ENCODE results near the gene ARSG. TPM values are rescaled to one million over a fixed set of nuclear protein-coding genes. Genes with fewer than 3 reads are reported as not detected.

ARSG gene
- total and polyA plus RNA-seq, 2 of the 8 experiments (the other 6 are each of a cell fraction or from before 2014, with no cell fraction given), result 3.3 to 4.0 TPM

DNA sequence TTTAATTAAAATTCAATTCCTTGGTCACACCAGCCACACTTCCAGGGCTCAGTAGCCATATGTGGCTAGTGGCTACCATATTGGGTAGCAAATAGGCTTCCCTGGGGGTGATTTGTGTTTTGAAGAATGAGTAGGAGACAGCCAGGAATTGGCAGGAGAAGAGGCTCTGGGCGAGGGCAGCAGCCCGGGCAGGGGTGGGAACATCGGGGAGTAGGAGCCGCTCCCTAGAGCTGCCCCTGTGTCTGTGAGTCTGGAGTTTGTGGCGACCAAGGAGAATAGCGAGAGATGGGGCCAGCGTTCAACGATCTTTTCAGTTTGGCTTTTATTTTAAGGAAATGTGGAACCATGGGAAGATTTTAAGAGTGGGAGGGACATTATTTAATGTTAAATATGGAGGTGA is 84.3 kb downstream of the ARSG start:
- CTCF ChIA-PET (ENCODE audit: partially characterized antibody), result interaction anchor here (0.6 to 1.2 kb wide), 4 partner anchors 23 to 49 kb away, joined by 3 read pairs; no protein-coding TSS in a partner anchor
- Histone ChIP-seq H2BK120ac (replicated peaks; ENCODE audit: low read depth, low read length) (no peak overlapping the region), H2BK15ac (ENCODE audit: low read length) (no peak overlapping the region), H3K18ac (ENCODE audit: extremely low read depth, low read length) (no peak overlapping the region), H4K91ac (replicated peaks; ENCODE audit: insufficient read length, low read length) (no peak overlapping the region), H3K4ac (replicated peaks; ENCODE audit: insufficient read length, low read depth, low read length) (no peak overlapping the region), H4K8ac (ENCODE audit: extremely low read depth, insufficient read depth, low read length) (no peak overlapping the region), H3K4me2 (ENCODE audit: insufficient read depth in 1 of 2, low read depth in 2 of 2, low read length in 2 of 2) (no peak overlapping the region), H3K4me1 (replicated peaks in 1 of 4; ENCODE audit: control insufficient read depth in 3 of 4, insufficient read depth in 4 of 4, low read length in 3 of 4) (peaks cover 7 to 16% (median 12%) of the 10 kb centered on the region in 4 experiments), H3K23me2 (ENCODE audit: low read depth, low read length) (no peaks in the 10 kb centered on the region), H2AK5ac (ENCODE audit: low read depth, low read length) (no peak overlapping the region), H3K27me3 (replicated peaks in 1 of 4; ENCODE audit: control insufficient read depth in 3 of 4, extremely low read depth in 1 of 4, insufficient read depth in 3 of 4, low read length in 3 of 4) (no peaks in the 10 kb centered on the region), H3K14ac (ENCODE audit: insufficient read length) (no peak overlapping the region), H2AFZ (ENCODE audit: low read length) (no peak overlapping the region), H3K56ac (replicated peaks; ENCODE audit: insufficient read length, low read depth, low read length) (no peak overlapping the region), H3K9ac (replicated peaks in 1 of 4; ENCODE audit: extremely low read depth in 1 of 4, low read depth in 3 of 4, low read length in 3 of 4) (no peak overlapping the region), H3K36me3 (ENCODE audit: control insufficient read depth in 2 of 4, insufficient read depth in 4 of 4, low read length in 3 of 4) (no peaks in the 10 kb centered on the region), H2BK5ac (ENCODE audit: low read depth, low read length) (no peak overlapping the region), H3K79me1 (ENCODE audit: low read depth, low read length) (no peaks in the 10 kb centered on the region), H4K5ac (ENCODE audit: insufficient read length, low read depth, low read length) (no peak overlapping the region), H2BK12ac (ENCODE audit: low read depth, low read length) (no peak overlapping the region), H4K20me1 (replicated peaks in 1 of 2; ENCODE audit: control insufficient read depth in 1 of 2, insufficient read depth in 2 of 2, low read length in 2 of 2) (no peaks in the 10 kb centered on the region), H3K23ac (ENCODE audit: insufficient read length) (no peak overlapping the region), H2BK20ac (ENCODE audit: low read length) (no peak overlapping the region), H3K9me3 (ENCODE audit: insufficient read depth in 2 of 2, low read depth in 1 of 2, low read length in 1 of 2) (no peaks in the 10 kb centered on the region), H3K79me2 (ENCODE audit: control insufficient read depth in 1 of 2, insufficient read depth in 2 of 2, low read length in 2 of 2) (no peaks in the 10 kb centered on the region), H3K27ac (ENCODE audit: low read depth, low read length) (no peak overlapping the region), H3K4me3 (ENCODE audit: extremely low read depth in 1 of 4, insufficient read depth in 2 of 4, low read depth in 3 of 4, low read length in 4 of 4) (no peak overlapping the region)
- no peak for FAIRE-seq
- DNase-seq (ENCODE audit: low read depth in 1 of 2, low spot score in 2 of 2), result no peak
- WGBS, 2 experiments (ENCODE audit: extremely low coverage in 1 of 2, insufficient coverage in 1 of 2, insufficient read length in 1 of 2, insufficient replicate concordance in 2 of 2, low coverage in 1 of 2, low lambda C conversion rate in 2 of 2, missing lambda C conversion rate in 1 of 2), result 88% methylated on average over 8 of the region's 8 CpGs; no CpG with 5 or more reads in 1 of the 2 experiments
- POLR2A ChIA-PET (ENCODE audit: partially characterized antibody), result no interaction called here
- no peak for TF ChIP-seq TBP (IDR thresholded peaks at IDR 0.05; ENCODE audit: low read depth, low read length)
- TF ChIP-seq TEAD4 (IDR thresholded peaks at IDR 0.05; ENCODE audit: low read depth, low read length), result no peak
- TF ChIP-seq SAP30 (IDR thresholded peaks at IDR 0.05; ENCODE audit: insufficient read depth, insufficient replicate concordance, low read length), result no peak
- TF ChIP-seq JUN (IDR thresholded peaks at IDR 0.05; ENCODE audit: low read depth, low read length), result no peak
- no peak for TF ChIP-seq BRCA1 (IDR thresholded peaks at IDR 0.05; ENCODE audit: low read depth, low read length)
- no peak for TF ChIP-seq NANOG (IDR thresholded peaks at IDR 0.05; ENCODE audit: insufficient read depth, low read depth, low read length, poor library complexity, severe bottlenecking)
- TF ChIP-seq RAD21 (IDR thresholded peaks at IDR 0.05 in 1 of 2, conservative IDR thresholded peaks at IDR 0.05 in 1 of 2; ENCODE audit: low read depth in 2 of 2, low read length in 2 of 2), result no peak
- TF ChIP-seq RNF2 (IDR thresholded peaks at IDR 0.05; ENCODE audit: borderline replicate concordance, low read depth, low read length, missing control alignments, poor library complexity, severe bottlenecking), result no peak
- TF ChIP-seq PHF8 (conservative IDR thresholded peaks at IDR 0.05; ENCODE audit: low read depth, low read length), result no peak
- TF ChIP-seq NRF1 (IDR thresholded peaks at IDR 0.05; ENCODE audit: low read depth, low read length), result no peak
- TF ChIP-seq, protein P1, sequence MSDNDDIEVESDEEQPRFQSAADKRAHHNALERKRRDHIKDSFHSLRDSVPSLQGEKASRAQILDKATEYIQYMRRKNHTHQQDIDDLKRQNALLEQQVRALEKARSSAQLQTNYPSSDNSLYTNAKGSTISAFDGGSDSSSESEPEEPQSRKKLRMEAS (IDR thresholded peaks at IDR 0.05), result no peak
- TF ChIP-seq CTBP2 (IDR thresholded peaks at IDR 0.05; ENCODE audit: borderline replicate concordance, insufficient read depth, insufficient read length, low read length), result no peak

All from H1 (cell line).